ENCODE results near the gene RAB24. TPM values are rescaled to one million over a fixed set of nuclear protein-coding genes. Genes with fewer than 3 reads are reported as not detected.

Gene RAB24
- 13.8 TPM for total RNA-seq

GRCh38 chr5:177303121-177303924 lies at the start of gene RAB24, which contains the start of gene PRELID1:
Gene RAB24, minus strand, starts transcription at chr5:177303719. Its CDS starts 431 bp downstream, at chr5:177303288.
Gene PRELID1, plus strand, starts transcription at chr5:177303799. Its CDS starts 187 bp downstream, at chr5:177303986.

DNA sequence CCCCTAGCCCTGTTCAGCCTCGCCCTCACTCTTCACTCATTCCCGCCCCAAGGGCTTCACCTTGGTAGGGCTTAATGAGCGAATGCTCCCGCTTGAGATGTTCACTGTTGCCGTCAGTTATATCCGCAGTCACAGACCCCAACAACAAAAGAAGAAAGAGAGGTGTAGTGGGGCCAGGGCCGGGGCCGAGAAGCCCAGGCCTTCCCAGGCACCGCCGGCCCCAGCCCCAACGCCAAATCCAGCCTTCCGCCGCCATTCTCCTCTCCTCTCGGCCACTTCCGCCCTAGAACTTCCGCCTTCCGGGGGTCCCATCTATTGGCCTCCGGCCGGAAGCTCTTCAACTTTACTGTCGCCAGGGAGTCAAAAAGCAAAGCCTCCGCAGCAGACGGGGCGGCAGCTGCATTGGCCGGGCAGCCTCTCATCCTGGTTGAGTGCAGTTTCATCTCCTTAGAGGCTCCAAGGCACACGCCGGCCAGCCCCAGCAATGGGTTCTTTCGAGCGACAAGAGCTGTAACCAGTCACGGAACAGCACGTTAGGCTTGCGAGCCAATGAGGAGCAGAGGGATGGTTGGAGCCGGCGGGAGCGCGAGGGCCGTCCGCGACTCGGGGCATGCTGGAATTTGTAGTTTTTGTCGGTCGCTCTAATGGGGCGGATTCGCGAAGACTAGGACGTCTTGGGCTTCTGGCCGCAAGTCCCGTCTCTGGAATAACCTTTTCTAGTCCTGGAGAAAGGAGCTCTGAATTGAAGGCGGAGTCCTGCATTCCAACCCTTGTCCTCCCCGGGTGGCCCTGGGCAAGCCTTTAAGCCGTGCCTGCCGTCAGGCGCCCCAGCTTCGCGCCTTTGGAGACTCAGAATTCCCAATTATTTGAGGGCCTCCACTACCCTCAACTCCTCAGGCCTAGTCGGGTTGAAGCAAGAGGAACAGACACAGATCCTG lies 48.1 kb upstream of the RAB24 start, which contains the start of gene LMAN2:
LMAN2 (minus strand) TSS at position 277 of the 938 bp plus-strand sequence; CDS start at position 256, 21 bp downstream.

GRCh38 chr5:177311723-177312648 lies 8.5 kb upstream of the RAB24 start, which contains the start of gene MXD3:
Gene MXD3, minus strand, starts transcription at chr5:177311898. Its CDS starts 68 bp downstream, at chr5:177311830.

Other genes starting within 250 kb of the RAB24 start
- gene FGFR4, start 216.8 kb downstream of the RAB24 start, total RNA-seq: 4.1 TPM
- 126 TPM for gene NSD1, start 169.9 kb downstream of the RAB24 start, total RNA-seq
- gene PRELID1, start 80 bp upstream of the RAB24 start, total RNA-seq: 29.7 TPM
- gene MXD3, start 8.2 kb upstream of the RAB24 start, total RNA-seq: 10.3 TPM
- gene LMAN2, start 47.9 kb upstream of the RAB24 start, total RNA-seq: 93.0 TPM
- gene RGS14, start 54.2 kb upstream of the RAB24 start, total RNA-seq: 5.0 TPM
- gene SLC34A1, start 80.7 kb upstream of the RAB24 start, total RNA-seq: not detected
- gene PFN3, start 96.9 kb upstream of the RAB24 start, total RNA-seq: 1.6 TPM
- 3.4 TPM for gene F12, start 105.8 kb upstream of the RAB24 start, total RNA-seq
- 24.1 TPM for gene GRK6, start 123.0 kb upstream of the RAB24 start, total RNA-seq
- gene PRR7, start 143.1 kb upstream of the RAB24 start, total RNA-seq: 11.9 TPM
- gene DBN1, start 169.9 kb upstream of the RAB24 start, total RNA-seq: 224 TPM
- gene PDLIM7, start 193.9 kb upstream of the RAB24 start, total RNA-seq: 9.1 TPM
- gene DOK3, start 206.1 kb upstream of the RAB24 start, total RNA-seq: 9.1 TPM
- gene DDX41, start 213.2 kb upstream of the RAB24 start, total RNA-seq: 92.6 TPM

Data from parietal lobe (tissue), 1 donor.